BJ (cell line): ENCODE data around the gene GALNT2. TPM values are rescaled to one million over a fixed set of nuclear protein-coding genes. Genes with fewer than 3 reads are reported as not detected.

Source experiments
- CTCF ChIA-PET: fragments of 350-600 bp; formaldehyde crosslinking; extraction: SDS; loops from one replicate; lab custom pipeline; 2021; ENCODE audit warnings: antibody characterized with exemption, inconsistent platforms; lab: Yijun Ruan, JAX
- POLR2A ChIA-PET: fragments of 300-600 bp; sonication (Branson Sonifier 250); formaldehyde crosslinking; extraction: SDS; loops from one replicate; lab custom pipeline; 2021; ENCODE audit warnings: antibody characterized with exemption; lab: Charles Lee
- DNase-seq: peaks from one replicate; pipeline ENCODE4 v3.0.0-alpha.2; 2011; ENCODE audit warnings: low read depth
- H3K27me3 ChIP-seq: 2 replicates; pipeline ENCODE4 v1.6.0; 2011; ENCODE audit warnings: low read length; ENCODE audit not compliant: control insufficient read depth, insufficient read depth
- H3K36me3 ChIP-seq: 2 replicates; pipeline ENCODE4 v1.5.1; 2011; ENCODE audit warnings: low read length; ENCODE audit not compliant: control insufficient read depth, insufficient read depth
- H3K4me3 ChIP-seq: 2 replicates; pipeline ENCODE4 v1.5.1; 2011; ENCODE audit warnings: low read depth, mild to moderate bottlenecking, control low read depth, low read length
- CTCF ChIP-seq: IDR thresholded peaks from 2 replicates; pipeline ENCODE4 v1.5.1; 2011; ENCODE audit warnings: low read depth, mild to moderate bottlenecking, control low read depth, inconsistent platforms, low read length, moderate library complexity; ENCODE audit not compliant: insufficient read depth
- polyA plus RNA-seq: library from polyadenylated mRNA; depleted of rRNA; stranded (reverse); fragments of >200 nt; gene quantifications from 2 replicates; pipeline ENCODE4 v1.2.3, GENCODE V29; 2011

Gene GALNT2
- polyA plus RNA-seq, 1 experiment = 90.9 TPM

- POLR2A ChIA-PET = no interaction called here
These were observed 9.1 kb downstream of the GALNT2 start for GRCh38 chr1:230076121-230076520.

GRCh38 chr1:230077011-230077410 lies 10.0 kb downstream of the GALNT2 start:
- POLR2A ChIA-PET = no interaction called here
- H3K4me3 ChIP-seq = no peak overlapping the region
- CTCF ChIA-PET = no interaction called here
- no peak for DNase-seq
- H3K27me3 ChIP-seq = no peaks in the 10 kb centered on the region
- TF ChIP-seq CTCF = no peak
- 0 out of 2 replicates have a peak, but pooled peaks cover 3% of the 10 kb centered on the region for H3K36me3 ChIP-seq

More at GRCh38 chr1:230076121-230076520, 9.1 kb downstream of the GALNT2 start:
- no peaks in the 10 kb centered on the region for H3K27me3 ChIP-seq
- no peak overlapping the region for H3K4me3 ChIP-seq
- CTCF ChIA-PET = no interaction called here
- no peak for DNase-seq
- H3K36me3 ChIP-seq = 0 out of 2 replicates have a peak, but pooled peaks cover 1% of the 10 kb centered on the region
- TF ChIP-seq CTCF = no peak

GRCh38 chr1:230077436-230078213 lies 10.6 kb downstream of the GALNT2 start:
- 0 out of 2 replicates have a peak, but pooled peaks cover 3% of the 10 kb centered on the region for H3K36me3 ChIP-seq
- DNase-seq = no peak
- H3K4me3 ChIP-seq = no peak overlapping the region
- ChIA-PET POLR2A (no interaction called here), CTCF (interaction anchor here (1.4 kb wide), 1 partner anchor 7 kb away, joined by 4 read pairs; no protein-coding TSS in a partner anchor)
- no peaks in the 10 kb centered on the region for H3K27me3 ChIP-seq
- no peak for TF ChIP-seq CTCF

- H3K4me3 ChIP-seq = no peak overlapping the region
- TF ChIP-seq CTCF = no peak
- no peaks in the 10 kb centered on the region for H3K27me3 ChIP-seq
- ChIA-PET CTCF (interaction anchor here (1.4 kb wide), 2 partner anchors 8 to 9 kb away, joined by 3 to 4 read pairs; no protein-coding TSS in a partner anchor), POLR2A (no interaction called here)
- no peak for DNase-seq
- 0 out of 2 replicates have a peak, but pooled peaks cover 3% of the 10 kb centered on the region for H3K36me3 ChIP-seq
These were observed 12.4 kb downstream of the GALNT2 start for GRCh38 chr1:230079199-230080024.

- CTCF ChIA-PET = interaction anchor here (0.6 kb wide), 1 partner anchor 11 kb away, joined by 3 read pairs; no protein-coding TSS in a partner anchor
- POLR2A ChIA-PET = no interaction called here
These were observed 13.8 kb downstream of the GALNT2 start for GRCh38 chr1:230080822-230081221.

More at GRCh38 chr1:230080822-230081221, 13.8 kb downstream of the GALNT2 start:
- Histone ChIP-seq H3K4me3 (no peak overlapping the region), H3K36me3 (0 out of 2 replicates have a peak, but pooled peaks cover 3% of the 10 kb centered on the region), H3K27me3 (no peaks in the 10 kb centered on the region)
- DNase-seq = no peak
- no peak for TF ChIP-seq CTCF
